ENCODE results near the gene GSS.

Gene GSS

GRCh38 chr20:34978092-34978744, 22.6 kb upstream of the GSS start:
- no peak for FAIRE-seq
- DNase-seq (ENCODE audit: low spot score): no peak

DNA sequence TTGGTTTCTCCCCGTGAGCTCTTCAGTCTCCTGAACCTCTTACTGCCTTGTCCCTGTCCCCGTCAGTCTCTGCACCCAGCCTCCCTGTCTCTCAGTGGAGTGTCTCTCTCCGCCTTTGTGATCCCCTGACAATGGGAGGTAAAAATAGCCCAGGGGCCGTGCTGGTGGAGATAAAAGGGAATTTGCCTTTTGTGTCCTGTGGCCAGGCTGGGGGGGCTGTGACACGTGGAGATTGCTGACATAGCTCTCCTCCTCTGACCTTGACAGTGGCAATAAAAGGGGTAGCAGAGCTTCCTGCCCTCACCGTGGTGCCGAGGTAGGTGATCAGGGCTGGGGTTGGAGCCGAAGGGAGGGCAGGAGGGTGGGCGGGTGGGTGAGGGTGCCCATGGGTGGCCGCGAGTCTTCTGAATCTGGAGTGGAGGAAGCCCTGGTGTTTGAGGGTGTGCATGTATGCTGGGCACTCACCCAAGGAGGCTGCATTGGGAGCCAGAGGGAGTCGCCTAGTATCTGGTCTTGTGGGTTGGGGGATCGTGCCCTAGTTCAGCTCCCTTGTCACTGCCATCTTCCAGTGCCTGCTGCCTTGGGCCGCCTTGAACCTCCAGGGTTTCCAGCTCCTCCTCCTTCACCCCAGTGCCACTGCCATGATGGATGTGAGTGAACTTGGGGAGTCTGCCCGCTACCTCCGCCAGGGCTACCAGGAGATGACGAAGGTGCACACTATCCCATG, 21.9 kb upstream of the GSS start:
- DNase-seq (ENCODE audit: low spot score) (no peak), FAIRE-seq (no peak)

- no peak for DNase-seq (ENCODE audit: low spot score)
- FAIRE-seq: no peak
Measured at GRCh38 chr20:34976286-34976685, 20.7 kb upstream of the GSS start.

- no peak for DNase-seq (ENCODE audit: low spot score)
- FAIRE-seq: no peak
Measured at GRCh38 chr20:34974246-34974645, 18.6 kb upstream of the GSS start.

- DNase-seq (ENCODE audit: low spot score): no peak
- FAIRE-seq: no peak
Measured at GRCh38 chr20:34971561-34972235, 16.1 kb upstream of the GSS start.

GRCh38 chr20:34970846-34971560, 15.4 kb upstream of the GSS start:
- DNase-seq (ENCODE audit: low spot score) (no peak), FAIRE-seq (no peak)

DNA sequence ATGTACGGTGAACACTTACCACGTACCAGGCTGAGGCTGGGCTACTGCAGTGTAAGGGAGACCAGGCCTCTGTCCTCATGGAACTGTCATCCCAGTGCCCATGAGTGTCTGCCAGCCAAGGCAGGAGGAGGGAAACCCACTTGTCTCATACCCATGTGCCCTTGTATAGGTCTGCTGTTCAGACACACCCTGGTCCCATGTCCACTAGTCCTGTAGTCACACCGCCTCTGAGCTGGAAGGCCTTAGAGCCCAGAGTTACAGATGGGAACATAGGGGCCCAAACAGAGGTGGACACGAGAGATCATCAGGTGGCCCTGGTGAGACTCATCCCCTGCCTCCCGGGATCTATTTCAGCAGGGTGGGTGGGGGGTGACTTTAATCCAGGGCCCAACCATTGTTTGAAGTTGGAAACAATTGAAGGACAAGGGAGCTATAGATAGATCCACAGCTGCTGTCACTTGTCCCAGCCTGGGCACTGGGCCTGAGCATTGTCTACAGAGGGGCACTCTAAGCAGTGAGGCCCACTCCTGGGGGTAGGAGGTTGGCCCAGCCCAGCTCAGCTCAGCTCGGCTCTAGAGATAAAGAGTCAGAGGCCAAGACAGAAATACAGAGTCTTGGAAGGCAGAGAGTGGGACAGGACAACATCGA, 14.7 kb upstream of the GSS start:
- FAIRE-seq (peak; percentile 44), DNase-seq (ENCODE audit: low spot score) (no peak)

DNA sequence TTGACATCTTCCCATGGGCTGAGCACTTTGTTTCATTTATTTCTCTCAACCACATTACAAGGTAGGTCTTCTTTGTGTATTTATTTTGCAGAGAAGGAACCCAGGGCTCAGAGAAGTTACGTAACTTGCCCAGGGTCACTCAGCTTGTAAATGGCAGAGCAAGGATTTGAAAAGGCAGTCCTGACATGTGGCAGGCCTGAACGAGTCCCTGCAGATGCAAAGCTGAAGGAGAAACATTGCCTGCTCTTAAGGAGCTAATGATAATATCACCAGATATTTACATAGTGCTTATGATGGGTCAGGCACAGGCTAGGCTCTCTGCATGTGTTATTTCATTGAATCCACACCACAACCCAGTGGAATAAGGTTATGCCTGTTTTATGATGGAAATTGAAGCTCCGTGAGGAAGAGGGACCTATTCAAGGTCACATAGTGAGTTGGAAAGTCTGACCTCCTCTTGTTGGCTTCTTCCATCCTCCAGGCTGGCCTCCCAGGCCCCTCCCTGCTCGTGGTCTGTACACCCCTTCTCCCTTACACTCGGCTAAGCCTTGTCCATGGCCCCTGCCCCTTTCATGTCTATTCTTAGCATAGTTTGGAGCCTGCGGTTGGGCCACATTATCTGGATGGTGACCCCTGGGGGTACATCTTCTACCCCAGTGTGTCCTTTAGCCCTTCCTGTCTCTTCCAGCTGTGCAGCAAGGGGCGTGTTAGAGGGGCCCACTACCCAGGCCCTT, 12.6 kb upstream of the GSS start:
- no peak for FAIRE-seq
- no peak for DNase-seq (ENCODE audit: low spot score)

DNA sequence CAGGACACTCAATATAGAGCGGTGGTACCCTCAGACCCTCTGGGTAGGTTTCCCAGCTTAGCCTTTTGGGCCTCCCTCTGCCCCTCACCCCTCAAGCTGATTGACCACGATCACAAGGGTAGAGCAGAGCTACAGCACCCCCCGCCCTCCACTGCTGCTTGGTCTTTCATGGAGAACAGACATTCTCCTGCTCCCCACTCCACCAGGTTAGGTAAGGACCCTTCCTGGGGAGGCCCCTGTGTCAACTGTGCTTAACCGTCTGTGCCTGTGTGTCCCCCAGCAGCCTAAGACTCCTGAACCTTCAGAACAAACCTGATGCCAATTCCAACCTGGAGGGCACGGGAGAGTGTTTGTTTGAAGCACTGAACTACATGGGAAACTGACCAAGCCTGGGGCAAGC, 11.8 kb upstream of the GSS start:
- no peak for DNase-seq (ENCODE audit: low spot score)
- no peak for FAIRE-seq

- DNase-seq (ENCODE audit: low spot score): no peak
- no peak for FAIRE-seq
Measured at GRCh38 chr20:34965051-34965450, 9.4 kb upstream of the GSS start.

DNA sequence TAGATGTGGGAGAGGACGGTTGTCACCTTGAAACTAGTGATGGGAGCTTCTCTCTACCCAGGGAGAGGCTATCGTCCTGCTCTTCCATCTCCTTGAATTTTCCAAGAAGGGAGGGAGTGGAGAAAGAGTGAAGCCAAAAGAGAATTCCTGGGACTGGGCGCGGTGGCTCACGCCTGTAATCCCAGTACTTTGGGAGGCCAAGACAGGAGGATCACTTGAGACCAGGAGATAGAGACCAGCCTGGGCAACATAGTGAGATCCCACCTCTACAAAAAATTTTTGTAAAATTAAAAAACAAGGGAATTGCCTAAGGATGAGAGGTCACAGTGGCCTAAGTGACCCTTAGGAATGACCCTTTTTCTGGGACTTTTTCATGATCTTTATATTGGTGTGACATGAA, 8.9 kb upstream of the GSS start:
- FAIRE-seq (no peak), DNase-seq (ENCODE audit: low spot score) (no peak)

DNA sequence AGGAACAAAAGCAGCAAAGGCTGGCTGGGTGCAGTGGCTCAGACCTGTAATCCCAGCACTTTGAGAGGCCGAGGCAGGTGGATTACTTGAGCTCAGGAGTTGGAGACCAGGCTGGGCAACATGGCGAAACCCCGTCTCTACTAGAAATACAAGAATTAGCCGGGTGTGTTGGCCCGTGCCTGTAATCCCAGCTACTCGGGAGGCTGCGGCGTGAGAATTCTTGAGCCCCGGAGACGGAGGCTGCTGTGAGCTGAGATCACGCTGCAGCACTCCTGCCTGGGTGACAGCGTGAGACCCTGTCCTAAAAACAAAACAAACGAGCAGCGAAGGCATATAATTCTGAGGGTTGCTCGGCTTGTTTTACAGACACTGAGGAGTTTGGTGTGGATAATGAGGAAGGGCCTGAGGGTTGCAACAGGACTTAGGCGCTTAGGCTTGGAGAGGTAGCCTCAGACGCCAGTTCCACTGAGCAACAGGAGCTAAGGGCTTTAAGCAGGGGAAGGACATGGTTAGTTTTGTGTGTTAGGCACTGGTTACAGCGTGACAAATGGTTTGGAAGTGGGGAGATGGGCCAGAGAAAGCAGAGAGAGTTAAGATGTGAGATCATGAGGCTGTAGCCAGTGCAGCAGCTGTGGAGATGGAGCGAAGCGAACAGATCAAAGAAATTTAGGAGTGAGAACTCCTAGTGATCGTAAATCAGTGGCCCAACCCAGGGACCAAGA, 1.3 kb upstream of the GSS start:
- FAIRE-seq: no peak
- no peak for DNase-seq (ENCODE audit: low spot score)

- DNase-seq (ENCODE audit: low spot score): no peak
- no peak for FAIRE-seq
Measured at GRCh38 chr20:34956041-34956458, 444 bp upstream of the GSS start.

- FAIRE-seq (no peak), DNase-seq (ENCODE audit: low spot score) (peak; percentile 62)
Measured at GRCh38 chr20:34954904-34955230, 739 bp downstream of the GSS start.

DNA sequence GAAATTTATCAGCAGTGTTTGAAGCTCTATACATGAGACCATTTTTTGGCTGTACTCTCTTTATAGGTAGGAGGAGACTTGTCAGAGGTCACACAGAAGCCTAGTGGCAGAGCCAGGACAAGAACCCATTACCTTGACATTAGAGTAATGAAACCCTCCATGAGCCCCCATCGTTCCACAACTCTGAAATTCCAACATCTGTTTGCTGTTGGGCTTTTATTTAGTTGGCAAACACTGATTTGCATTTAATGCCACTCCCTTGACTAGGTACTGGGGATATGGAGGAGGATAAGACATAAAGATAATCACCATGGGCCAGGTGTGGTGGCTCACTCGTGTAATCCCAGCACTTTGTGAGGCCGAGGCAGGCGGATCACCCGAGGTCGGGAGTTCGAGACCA, 1.6 kb downstream of the GSS start:
- no peak for DNase-seq (ENCODE audit: low spot score)
- no peak for FAIRE-seq

DNA sequence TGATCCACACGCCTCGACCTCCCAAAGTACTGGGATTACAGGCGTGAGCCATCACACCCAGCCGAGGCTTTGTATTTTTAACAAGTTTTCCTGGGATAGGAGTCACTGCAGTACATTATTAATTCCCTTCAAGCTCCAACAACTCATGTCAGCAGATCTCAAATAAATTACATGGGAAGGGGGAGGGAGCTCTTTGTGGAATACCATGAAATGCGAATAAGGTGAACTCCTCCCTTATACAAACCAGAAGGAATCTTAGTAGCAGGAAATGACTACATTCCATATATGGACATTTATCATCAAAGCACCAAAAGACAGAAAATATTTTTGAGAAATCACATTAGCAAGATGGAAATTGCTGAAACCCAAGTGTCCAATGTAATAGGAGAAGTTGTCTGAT, 2.9 kb downstream of the GSS start:
- no peak for FAIRE-seq

GRCh38 chr20:34951652-34952051, 4.0 kb downstream of the GSS start:
- FAIRE-seq (no peak), DNase-seq (ENCODE audit: low spot score) (no peak)

More for the DNA sequence above, 2.9 kb downstream of the GSS start:
- DNase-seq (ENCODE audit: low spot score): no peak

GRCh38 chr20:34951252-34951651, 4.4 kb downstream of the GSS start:
- FAIRE-seq: no peak
- no peak for DNase-seq (ENCODE audit: low spot score)

GRCh38 chr20:34949120-34949519, 6.5 kb downstream of the GSS start:
- no peak for FAIRE-seq
- no peak for DNase-seq (ENCODE audit: low spot score)

DNA sequence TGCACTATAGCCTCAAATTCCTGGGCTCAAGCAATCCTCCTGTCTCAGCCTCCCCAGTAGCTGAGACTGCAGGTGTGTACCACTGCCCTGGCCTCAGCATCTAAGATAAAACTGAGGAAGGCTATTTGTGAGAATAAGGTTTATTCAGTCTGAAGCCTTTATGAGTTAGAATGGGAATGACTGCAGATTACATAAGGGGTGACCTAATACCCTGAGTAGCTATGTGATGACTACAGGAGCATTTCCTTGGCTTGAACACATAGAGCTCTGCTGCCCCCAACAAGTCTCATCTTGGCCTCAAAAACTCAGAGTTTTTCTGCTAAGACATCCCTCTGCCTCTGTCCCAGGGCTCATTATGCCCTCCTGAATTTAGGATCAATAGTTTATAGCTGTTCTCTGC, 7.6 kb downstream of the GSS start:
- DNase-seq (ENCODE audit: low spot score) (no peak), FAIRE-seq (no peak)
